Measurements from ENCODE around the gene MRPS18A. TPM values are rescaled to one million over a fixed set of nuclear protein-coding genes. Genes with fewer than 3 reads are reported as not detected.
A peak's percentile ranks its signal among the peaks of the same experiment; 100 is the strongest.

The MRPS18A gene
- total RNA-seq, 1 donor from 2014 or later = 23.1 TPM

DNA sequence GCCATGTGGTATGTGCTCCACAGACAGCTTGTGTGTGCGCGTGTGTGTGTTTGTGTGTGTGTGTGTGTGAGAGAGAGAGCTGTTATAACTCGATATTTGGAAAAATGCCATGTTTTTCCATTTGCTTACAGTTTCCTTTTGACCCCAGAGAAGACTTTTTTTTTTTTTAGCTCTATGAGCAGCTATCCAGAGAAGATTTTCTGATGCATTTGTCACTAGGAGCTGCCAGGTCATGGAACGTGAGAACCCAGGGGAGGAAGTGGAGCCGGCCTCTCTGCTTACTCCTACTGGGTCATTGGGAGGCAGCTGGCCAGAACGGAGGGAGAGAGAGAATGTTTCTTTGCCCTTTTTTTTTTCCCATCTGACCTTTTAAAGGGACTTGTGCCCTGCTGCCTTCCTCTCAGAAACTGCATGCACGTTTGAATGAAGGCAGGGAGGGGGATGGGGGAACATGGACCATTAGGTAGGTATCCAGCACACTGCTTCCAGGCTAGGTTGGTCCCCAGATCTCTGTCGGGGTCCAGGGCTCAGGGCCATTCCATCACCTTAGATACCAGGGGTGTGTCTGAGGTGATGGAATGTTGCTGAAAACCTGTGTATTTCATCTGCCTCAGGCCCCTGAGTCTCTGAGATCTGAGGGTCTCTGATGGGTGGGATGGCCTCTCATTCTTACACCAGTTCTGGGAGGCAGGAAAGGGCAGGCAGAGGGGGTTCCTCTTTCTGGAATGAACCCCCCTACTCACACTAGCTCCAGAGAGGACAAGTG, 11.2 kb upstream of the MRPS18A start:
- DNase-seq (ENCODE audit: low spot score) = peak; percentile 80

DNA sequence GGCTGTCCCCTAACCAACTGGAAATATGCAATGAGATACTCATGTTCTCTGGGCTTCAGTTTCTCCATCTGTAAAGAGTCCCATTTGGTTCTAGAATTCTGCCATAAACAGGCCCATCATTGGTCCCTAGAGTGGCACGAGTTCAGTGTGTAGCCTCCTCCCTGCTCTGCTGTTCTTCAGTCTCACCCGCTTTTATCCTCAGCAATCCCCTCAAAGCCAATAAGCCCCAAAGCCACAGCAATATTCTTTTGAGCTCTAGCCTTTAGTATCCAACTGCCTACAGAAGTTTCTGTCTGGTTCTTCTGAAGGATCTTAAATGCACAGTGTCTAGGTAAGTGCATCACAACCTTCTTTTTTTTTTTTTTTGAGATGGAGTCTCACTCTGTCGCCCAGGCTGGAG, 9.8 kb upstream of the MRPS18A start:
- peak; percentile 98 for DNase-seq (ENCODE audit: low spot score)

DNA sequence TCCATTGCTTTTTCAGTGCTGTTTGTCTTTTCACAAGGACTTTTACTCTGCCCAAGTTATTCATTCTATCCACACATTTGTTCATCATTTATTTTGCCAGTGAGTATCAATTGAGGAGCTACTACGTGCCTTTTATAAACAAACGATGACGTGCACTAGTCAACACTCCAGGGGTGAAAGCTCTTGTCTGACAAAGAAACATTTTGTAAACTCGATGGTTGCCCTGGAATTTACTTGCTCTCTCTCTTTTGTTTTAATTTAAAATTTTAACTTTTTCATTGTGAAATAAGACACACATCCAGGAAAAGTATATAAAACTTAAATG, 8.3 kb upstream of the MRPS18A start:
- DNase-seq (ENCODE audit: low spot score) = no peak

DNA sequence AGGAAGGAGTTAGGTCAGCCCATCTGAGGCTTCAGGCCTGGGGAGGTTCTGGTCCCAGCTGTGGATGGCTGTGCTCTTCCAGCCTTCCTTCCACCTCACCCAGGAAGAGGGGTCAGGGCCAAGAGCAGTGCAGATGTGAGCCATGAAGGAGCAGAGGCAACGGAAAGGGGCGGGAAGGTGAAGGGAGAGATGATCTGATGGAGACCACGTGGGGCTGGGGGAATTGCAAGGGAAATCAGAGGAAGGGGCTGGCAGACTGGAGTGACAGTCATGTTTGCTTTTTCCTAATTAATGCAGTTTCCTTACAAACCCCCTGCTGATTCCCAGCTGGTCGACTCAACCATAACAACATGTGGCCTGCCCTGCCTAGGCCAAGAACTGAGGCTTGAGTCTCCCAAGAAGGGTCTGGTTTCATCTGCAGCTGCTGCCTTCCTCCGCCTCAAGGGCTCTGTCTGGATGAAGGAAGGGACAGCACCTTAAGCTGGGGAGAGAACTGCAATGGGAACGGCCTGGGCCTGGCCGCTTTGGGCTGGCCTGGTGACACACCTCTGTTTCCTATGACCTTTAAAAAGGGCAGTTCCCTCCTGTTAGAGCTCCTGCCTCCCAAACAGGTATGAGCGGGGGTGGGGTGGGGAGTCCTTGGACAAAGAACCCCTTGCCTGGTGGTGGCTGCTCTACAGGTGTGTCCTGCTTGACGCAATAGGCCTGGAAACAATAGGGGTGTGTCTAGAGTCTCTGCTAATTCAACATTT, 7.8 kb upstream of the MRPS18A start:
- no peak for DNase-seq (ENCODE audit: low spot score)

DNA sequence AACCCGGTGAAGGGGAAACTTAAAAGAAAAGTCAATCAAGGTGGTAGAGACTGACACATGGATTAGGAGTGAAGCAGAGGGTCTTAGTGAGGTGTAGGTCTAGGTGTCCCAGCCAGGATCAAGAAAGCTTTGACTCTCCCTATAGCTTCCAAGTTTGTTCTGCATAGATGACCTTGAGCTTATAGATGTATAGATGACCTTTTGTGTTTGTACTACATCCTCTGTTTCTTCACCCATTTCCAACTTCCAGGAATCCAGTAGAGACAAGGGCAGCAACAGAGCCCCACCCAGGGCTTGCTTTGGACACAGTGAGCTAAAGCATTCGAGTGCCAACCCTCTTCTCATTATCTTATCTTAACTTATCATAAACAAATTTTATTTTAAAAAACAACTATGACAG, 1.8 kb upstream of the MRPS18A start:
- DNase-seq (ENCODE audit: low spot score) = no peak

DNA sequence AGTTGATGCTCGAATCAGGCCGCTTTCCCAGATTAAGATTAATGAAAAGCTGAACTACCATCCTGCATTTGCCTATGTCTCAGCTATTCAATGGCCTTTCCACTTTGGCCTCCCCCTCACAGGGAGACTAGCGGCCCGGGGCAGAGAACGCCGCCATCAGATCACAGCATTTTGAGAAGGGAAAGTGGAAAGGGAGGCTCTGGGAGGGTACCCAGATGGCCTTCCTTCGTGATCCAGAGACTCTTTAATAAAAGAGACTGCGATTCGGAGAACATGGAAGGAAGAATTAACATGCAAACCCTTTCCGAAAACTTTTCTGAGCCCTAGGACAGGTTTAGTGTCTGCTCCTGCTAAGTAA, 533 bp downstream of the MRPS18A start:
- no peak for DNase-seq (ENCODE audit: low spot score)

DNA sequence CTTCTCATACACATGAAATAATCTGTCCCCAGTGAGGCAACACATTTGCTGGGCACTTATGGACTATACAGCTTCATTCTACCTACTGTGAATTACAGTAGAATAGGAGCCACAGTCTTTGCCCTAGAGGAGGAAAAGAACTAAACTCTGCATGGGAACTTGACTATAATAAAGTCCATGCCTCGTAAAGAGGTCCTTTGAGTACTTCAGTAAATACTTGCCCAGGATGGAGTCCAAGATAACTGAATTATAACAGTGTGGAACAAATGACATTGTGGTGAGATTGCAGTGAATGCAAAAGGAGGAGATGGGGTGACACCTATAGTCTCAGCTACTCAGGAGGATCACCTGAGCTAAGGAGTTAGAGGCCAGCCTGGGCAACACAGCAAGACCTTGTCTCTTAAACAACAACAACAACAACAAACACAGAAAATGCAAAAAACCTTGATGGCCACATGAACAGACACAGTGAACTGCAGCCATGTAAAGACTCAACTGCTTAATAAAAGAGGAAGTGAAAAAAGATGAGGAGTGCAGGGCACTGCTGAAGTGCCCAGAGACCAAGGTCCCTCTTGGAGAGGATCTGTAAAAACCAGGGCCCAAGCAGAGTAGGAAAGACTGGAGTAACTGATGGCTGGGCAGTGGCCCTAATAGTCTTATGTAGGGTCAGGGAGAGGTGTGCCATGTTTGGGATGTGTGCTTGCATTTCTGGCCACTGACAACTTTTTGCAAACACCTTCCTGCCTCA, 3.7 kb downstream of the MRPS18A start:
- no peak for DNase-seq (ENCODE audit: low spot score)

DNA sequence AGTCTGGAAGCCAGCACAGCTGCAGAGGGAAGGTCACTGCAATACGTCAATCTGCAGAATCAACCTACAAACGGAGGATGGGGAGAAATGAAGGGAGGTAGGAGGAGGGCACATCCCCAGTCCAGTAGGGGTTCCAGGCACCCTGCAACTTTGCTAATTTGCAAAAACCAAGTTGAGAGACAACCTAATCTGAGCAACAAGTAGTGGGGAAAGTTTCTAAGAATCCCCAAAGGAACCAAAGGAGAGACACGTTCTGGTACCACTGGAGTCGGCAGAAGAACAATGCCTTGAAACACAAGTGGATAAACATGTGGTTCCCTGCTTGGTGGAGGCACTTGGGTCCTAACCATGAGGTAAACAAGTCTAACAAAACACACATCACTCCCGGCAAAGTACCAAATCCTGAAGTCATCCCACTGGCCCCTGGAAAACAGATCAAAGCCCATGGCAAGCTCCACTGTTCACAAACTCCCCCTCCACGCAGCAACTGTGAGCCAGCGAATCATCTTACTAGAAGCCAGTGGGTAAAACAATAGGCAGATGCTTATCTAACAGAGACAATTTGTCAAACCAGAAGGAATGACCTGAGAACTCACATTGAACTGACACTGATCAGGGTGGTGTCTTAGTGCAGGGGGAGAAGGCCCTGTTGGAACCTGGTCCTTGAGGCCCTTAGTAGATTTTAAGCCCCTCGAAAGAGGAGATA, 4.7 kb downstream of the MRPS18A start:
- no peak for DNase-seq (ENCODE audit: low spot score)

DNA sequence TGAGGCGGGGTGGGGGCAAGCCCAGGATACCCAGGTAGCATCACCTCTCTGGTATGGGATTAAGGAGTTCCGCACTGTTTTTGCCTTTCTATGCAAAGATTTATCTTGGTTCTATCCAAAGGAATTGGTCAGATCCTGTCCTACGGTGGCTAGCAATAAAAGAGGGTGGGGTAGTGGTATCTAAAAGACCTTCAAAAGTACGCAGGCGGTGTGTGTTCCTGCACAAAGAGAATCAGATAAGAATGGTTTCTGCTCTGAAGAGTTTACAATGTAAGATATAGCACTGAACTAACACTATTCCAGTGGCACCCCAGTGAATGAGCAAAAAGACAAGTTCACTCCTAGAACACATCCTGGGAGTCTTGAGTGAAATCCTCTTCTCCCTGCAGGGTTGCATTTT, 6.3 kb downstream of the MRPS18A start:
- DNase-seq (ENCODE audit: low spot score) = no peak

DNA sequence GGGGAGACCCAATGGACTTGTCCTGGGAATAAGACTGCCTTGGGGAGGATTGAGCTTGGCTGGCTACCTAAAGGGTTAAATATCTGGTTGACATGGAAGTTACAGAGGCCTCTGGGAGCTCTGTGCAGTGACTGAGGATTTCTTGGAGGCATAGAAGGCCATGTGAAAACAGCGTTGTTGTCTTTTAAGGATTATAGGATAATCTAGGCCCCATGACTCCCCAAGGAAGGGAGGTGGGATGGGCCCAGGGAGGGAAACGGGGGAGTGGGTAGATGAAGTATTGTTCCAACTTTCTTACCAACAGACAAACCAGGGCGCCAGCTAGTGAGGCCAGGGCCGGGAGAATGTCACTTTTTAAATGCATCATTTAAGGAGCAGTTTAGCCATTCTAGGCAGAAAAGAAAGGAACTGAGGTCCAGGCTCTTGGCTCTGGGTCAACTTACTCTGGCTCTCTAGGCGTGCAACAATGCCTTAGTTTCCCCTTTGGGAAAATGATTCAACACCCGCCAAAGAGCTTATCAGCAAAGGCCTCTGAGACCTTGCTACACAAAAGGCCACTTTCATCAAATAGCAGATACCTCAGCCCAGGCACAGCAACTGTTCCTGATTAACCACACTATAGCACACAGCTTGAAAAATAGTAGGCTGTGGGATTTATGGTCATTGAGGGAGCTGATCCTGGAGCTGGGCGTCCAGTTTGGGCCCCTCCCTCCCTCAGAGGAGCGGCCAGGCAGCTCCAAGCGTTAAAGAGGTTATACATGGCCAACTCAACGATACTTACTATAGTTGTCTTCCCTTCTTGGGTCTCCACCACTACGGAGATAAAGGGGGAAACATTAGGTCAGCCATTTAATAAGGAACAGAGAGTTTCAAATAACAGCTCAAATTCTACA, 7.0 kb downstream of the MRPS18A start:
- DNase-seq (ENCODE audit: low spot score) = peak; percentile 52

DNA sequence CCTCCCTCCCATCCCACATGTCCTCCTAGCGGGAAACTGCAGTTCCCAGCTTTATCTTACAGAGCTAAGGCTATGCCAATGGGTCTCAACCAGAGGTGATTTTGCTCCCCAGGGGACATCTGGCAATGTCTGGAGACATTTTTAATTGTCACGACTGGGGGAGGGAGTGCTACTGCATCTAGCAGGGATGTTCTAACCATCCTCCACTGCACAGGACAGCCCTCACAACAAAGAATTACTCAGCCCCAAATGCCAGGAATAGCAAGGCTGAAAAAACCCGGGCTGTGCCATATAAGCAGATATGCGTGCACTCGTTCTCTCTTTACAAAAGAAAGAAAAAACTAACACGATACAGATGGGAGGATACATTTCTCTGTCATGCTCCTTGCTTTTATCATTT, 8.5 kb downstream of the MRPS18A start:
- DNase-seq (ENCODE audit: low spot score) = peak; percentile 57

DNA sequence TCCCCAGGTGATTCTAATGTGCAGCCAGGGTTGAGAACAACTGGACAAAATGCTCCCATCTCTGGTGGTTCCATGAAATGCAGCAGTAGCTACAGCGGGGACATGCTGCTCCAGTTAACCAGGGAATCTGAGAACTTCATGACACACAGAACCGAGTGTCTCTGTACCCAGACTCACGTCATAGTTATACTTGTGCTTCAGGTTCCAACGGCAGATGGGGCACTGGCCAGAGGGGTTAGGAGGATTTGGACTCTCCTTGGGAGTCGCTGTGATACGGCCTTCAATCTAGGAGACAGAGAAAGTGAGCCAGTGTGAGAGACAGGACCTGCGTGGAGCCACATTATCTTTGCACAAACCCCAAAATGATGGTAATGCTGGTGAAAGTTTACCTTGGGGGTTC, 9.2 kb downstream of the MRPS18A start:
- DNase-seq (ENCODE audit: low spot score) = no peak

DNA sequence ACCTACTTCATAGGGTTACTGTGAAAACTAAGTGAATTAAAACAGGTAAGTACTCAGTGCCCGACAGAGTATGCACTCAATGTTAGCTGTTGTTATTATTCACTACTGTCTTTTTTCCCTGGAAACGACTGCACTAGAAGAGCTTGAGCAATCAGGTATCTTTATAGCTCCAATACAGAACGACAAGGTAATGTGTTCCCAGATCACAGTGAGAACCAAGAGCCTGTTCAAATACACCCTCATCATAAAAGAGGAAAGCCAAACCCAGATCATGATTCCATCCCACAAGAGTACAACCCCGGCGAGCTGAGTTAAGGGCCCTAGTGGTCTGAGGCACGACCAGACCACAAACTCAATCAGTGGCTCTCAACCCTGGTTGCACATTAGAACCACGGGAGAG, 9.8 kb downstream of the MRPS18A start:
- DNase-seq (ENCODE audit: low spot score) = no peak

DNA sequence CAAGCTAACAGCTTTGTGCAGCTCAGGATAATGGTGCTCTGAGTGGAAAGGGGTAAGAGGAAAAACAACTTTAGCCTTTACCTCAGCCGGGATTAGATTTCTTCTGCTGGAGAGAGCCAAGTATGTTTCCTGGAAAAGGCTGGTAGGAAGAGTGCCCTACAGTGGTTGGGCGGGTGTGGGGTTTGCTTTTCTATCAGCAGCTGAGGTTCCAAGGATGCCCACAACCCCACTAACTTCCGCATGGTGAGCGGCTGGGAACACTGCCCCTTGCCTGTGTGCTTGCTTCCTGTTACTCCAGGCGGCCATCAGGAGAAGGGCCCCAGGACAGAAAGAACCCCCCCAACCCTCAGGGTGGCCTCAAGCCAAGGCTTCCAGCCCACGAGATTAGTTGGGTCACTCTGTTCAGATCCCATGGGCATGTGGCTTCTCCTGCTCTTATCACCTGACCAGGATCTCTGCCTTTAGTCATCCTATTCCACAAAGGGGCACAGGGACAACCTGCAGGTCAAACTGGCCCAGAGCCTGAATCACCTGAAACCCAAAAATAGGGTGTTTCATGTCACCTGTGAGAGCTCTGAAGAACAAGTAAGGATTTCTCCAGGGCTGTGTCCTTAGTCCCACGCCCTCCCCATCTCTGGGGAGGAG, 10.5 kb downstream of the MRPS18A start:
- DNase-seq (ENCODE audit: low spot score) = no peak

DNA sequence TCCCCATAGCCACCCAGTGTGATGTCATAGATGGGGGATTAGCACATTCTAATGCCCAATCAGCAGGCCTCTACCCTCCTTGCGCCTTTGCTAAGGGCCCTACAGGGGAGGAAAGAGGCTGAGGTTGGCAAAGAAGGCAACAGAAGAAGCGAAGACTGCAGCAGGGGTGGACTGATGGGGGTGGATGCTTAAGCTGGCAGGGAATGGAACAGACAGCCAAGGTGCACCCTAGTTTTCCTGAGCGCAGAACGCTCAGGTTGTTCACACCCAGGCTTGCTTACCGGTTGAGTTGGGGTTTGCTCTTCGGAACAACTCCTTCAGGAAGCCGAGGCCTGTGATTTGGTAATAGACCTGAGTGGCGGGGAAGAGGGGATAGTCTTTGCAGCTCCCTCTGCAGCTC, 12.7 kb downstream of the MRPS18A start:
- DNase-seq (ENCODE audit: low spot score) = no peak

DNA sequence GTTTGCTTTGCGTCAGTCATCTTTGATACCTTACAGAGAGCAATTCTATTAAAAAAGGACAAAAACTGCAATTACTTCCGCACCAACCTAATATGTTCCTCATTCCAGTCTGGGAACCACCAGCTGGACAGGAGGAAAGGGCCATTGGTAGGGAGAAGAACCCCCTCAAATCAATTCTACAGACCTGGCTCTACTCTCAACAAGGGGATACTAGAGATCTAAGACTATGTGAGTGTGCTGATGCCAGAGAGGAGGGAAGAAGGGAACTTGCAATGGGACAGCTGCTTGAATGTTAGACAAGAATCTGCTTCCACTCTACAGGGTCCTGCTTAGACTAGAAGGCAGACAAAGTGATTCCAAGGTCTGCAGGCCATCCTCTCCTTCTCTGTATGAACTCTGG, 13.3 kb downstream of the MRPS18A start:
- DNase-seq (ENCODE audit: low spot score) = no peak

DNA sequence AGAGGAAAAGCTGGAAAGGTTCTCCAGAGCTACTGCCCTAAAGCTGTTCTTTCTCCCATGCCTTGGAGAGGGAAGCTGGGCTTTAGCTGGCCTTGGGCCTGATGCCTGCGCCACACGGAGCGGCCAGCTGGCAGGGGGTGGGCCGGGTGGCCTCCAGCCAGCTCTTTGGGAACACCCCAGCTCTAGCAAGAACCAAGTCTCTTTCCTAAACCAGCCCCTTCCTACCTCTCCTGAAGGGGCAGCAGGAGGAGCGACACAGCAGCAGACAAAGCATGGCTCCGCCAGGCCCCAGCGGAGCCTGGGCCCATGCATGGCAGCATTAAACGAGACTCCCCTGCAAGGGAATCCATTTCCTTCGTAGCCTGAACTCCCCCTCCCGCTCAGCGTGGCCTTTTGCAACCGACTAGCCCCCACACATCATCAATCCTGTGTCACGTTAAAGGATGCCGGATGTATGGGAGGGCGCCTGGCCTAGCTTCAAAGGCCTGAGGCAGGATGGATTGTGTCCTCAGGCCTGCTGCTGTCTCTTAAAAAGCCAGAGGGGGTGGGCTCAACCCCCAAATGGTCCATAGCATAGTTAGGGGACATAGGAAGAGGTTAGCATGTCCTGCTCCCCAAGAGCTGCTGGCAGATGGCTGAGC, 14.0 kb downstream of the MRPS18A start:
- DNase-seq (ENCODE audit: low spot score) = peak; percentile 55

DNA sequence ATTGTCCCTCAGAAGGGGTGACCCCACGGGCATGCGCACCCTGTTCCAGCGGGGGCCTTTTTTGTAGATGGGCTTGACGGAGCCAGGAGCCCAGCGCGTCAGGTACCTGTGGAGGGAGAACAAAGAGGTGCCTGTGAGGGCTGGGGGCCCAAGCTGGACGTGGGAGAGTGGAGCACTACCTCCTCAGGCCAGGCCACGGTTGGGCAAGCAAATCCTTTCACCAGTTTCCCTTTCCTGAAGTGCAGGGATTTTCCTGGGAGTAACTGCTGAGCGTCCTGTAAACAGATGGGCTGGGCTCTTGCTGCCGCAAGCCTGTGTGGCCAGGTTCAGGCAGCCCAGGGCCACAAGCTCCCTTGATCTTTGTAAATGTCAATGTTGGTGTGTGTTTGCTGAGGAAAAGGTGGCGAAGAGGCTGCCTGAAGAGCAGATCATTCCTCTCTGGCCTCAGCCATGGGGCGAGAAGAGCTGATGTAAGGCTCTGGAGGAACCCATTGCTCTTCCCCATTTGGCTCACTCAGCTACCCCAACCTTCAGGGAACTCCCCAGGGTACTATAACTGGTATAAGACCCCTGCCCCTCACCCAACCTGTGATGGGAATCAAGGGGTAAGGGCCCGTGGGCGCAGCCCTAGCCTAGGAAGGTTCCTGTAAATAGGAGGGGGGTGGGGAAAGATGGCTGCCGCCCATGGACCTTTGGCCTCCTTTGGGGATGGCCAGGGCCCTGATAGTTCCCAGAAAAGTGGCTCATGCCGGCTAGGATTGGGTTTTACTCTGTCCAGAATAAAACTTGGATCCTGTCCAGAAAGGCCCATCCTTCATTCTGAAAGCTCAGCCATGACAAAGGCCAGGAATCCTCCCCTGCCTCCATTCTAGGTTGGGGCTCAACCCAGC, 15.5 kb downstream of the MRPS18A start:
- DNase-seq (ENCODE audit: low spot score) = no peak
